HG02623 (cell line): ENCODE results near the gene DYDC1.
A peak's percentile ranks its signal among the peaks of the same experiment; 100 is the strongest.
"Not testable (repeated sequence)": the region's sequence is repeated elsewhere in the genome, so short reads cannot be mapped to it uniquely, and the experiment has no call there.

ENCODE experiments used
- ATAC-seq: cut with Tn5 transposase; IDR thresholded peaks from one replicate; pipeline ENCODE4 v1.9.1; 2021; ENCODE audit warnings: moderate library complexity; ENCODE audit not compliant: unreplicated experiment

Gene DYDC1

DNA sequence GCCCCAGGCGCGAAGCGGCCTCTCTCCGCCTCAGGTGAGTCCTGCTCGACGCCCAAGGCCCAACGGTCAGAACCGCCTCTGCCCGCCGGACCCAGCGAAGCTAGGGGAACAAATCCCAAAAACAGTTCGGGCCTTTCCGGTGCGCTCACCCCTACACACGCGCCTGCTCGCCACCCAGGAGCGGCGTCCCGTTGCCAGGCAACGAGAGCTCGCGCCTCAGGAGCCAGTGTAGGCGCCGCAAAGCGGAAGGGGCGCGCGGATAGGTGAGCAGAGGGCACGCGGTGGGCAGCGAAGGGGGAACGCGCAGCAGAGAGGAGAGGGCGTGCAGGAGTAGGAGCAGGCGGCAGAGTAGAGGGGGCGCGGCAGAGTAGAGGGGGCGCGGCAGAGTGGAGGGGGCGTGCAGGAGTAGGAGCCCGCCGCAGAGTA lies at the start of gene DYDC1, which contains the start of gene DYDC2:
Gene DYDC1, minus strand, starts transcription at position 193 of the 426 bp plus-strand sequence. CDS start 4,154 bp downstream, outside the sequence.
Gene DYDC2, plus strand, starts transcription at position 219 of the 426 bp plus-strand sequence. CDS start 5,663 bp downstream, outside the sequence.
- no peak for ATAC-seq

DNA sequence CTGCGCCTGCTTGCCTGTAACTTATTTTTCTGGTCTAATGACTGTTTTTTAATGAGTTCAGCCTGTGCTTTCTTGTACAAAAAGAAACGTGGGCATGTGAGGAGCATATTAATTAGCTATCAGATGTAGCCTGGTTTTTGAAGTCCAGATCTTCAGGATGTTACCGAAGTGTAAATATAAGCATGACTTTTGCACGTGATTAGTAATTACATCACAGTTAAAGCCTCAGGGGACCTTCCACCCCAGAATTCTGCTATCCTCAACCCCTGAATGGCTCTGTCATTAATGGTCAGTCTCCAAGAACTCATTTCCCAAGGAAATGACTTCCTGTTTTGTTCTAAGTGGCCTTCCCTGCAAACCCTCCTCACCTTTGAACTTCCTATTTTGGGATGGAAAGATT lies 49.6 kb upstream of the DYDC1 start:
- no peak for ATAC-seq

- no peak for ATAC-seq
Observed at GRCh38 chr10:80405626-80406025, 49.1 kb upstream of the DYDC1 start.

GRCh38 chr10:80405035-80405434 lies 48.5 kb upstream of the DYDC1 start:
- ATAC-seq = no peak

DNA sequence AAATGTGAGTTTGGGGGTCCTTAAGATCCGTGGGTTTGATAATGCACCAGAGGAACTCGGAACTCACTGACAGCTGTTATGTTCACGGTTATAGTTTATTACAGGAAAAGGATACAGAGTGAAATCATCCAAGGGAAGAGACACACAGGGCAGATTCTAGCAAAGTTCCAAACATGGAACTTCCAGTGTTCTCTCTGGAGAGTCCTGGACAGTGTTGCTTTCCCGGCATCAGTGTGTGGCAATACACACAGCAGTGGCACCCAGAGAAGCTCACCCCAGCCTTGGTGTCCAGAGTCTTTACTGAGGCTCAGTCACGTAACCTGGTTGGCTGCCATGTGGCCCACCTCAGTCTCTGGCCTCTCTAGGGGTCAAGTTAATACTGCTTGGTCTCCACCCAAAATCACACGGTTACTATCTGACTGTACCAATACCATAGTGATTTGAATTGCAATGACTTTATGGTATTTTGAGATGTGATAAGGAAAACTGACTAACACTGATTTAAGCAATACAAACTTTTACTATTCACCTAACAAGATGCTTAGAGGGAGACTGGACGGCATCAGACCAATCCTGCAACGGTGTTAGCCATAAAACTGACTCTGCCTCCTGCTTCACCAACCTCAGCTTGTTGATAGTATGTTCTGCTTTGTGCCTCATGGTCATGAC lies 43.7 kb upstream of the DYDC1 start:
- ATAC-seq = no peak

GRCh38 chr10:80397014-80397413 lies 40.5 kb upstream of the DYDC1 start:
- ATAC-seq = no peak

DNA sequence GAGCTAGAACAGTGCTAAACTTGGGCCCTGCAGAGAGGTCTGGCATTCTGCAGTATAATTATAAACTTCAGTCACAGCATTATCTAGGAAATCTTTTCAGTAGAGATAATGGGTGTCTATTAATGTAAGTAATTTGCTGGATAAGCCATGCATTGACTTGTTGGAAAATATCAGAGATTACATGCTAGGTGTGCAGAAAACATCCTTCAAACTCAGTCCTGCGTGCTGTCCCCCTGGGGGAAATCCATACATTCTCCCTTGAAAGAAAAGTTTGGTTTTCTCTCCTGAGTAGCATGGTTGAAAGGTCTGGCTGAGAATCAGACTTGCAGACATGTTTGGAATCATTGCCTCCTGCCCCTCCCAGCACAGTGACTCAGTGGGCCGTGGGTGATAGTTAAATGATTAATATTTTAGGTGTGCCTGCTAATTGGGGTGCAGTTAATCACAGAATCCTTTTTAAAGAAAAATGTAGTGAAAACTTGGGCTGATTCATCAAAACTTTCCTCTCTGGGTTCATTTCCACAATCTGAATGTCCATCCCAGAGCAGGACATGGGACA lies 37.9 kb upstream of the DYDC1 start:
- no peak for ATAC-seq

DNA sequence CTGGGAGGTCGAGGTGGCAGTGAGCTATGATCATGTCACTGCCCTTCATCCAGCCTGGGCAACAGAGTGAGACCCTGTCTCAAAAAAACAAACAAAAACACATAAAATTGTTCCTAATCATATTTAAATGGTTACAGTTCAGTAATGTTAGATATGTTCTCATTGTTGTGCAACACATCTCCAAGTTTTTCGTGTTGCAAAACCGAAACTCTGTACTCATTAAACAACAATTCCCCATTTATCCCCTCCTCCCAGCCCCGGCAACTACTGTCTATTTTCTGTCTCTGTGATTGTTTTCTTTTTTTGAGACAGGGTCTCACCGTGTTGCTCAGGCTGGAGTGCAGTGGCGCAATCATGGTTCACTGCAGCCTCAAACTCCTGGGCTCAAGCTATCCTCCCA lies 35.7 kb upstream of the DYDC1 start:
- no peak for ATAC-seq

DNA sequence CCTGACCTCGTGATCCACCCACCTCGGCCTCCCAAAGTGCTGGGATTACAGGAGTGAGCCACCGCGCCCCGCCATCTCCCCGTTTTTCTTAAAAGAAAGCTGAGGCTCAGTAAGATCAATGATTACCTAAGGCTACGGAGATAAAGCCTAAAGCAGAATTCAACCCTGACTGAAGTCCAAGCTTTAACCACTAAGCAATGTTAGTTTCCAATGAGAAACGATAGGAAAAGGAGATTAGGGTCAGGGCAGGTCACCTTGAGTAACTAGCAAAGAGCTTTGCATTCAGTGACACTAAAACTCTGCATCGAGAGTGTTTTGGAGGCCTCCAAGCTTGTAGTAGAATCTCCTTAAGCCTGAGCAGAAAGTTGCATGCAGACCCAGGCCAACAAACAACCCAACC lies 34.2 kb upstream of the DYDC1 start:
- ATAC-seq = no peak

GRCh38 chr10:80382989-80383388 lies 26.4 kb upstream of the DYDC1 start:
- peak; percentile 46 for ATAC-seq

GRCh38 chr10:80380185-80380584 lies 23.6 kb upstream of the DYDC1 start:
- no peak for ATAC-seq

DNA sequence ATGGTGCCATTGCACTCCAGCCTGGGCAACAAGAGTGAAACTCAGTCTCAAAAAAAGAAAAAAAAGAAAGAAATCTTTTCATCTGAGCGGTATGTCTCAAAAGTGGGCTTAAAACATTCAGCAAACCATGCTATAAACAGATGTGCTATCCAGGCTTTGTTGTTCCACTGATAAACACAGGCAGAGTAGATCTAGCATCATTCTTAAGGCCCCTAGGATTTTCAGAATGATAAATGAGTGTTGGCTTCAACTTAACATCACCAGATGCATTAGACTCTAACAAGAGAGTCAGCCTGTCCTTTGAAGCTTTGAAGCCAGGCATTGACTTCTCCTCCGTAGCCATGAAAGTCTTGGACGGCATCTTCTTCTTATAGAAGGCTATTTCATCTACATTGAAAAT lies 23.1 kb upstream of the DYDC1 start:
- ATAC-seq = no peak

GRCh38 chr10:80373502-80373901 lies 16.9 kb upstream of the DYDC1 start:
- ATAC-seq = no peak

DNA sequence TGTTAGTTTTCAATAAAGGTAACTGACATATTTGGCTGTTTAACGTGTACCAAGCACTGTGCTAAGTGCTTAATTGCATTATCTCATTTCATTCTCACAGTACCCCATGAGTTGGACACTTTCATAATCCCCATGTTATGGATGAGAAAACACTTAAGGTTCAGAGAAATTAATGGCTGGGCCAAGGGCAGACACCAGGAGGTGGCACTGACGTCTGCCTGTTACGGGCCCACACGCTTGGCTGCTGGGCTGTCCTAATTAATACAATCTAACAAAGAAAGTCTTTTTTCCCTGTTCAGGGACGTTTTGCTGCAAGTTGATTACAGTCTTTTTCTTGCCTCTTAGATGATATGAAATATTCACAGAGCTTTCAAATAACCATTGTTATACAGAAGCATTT lies 16.1 kb upstream of the DYDC1 start:
- no peak for ATAC-seq

DNA sequence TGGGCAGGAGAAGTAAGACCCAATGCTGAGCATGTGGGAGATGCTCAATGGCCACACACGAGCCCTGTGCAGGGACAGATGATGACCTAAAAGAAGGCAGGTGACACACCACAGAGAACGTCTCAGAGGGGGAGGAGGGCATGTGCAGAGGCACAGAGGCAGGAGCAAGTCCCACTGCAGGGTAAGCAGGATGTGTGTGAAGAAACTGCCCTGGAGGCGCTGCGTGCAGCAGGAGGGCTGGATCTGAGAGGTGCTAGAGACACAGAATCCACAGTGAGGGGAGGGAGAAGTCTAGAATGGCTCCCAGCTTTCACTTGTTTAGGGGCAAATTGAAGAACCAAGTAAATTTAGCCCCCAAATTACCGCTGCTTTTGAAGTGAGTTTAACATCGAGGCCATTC lies 14.9 kb upstream of the DYDC1 start:
- ATAC-seq = no peak

- no peak for ATAC-seq
Observed at GRCh38 chr10:80365510-80365909, 9.0 kb upstream of the DYDC1 start.

DNA sequence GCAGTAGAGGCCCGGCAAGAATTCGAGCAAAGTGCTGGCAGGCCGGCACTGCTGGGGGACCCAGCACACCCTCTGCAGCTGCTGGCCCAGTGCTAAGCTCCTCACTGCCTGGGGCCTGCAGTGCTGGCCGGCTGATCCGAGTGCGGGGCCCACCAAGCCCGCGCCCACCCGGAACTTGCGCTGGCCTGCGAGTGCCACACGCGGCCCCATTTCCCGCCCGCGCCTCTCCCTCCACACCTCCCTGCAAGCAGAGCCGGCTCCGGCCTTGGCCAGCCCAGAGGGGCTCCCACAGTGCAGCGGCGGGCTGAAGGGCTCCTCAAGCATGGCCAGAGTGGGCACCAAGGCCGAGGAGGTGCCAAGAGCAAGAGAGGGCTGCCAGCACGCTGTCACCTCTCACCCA lies 3.1 kb upstream of the DYDC1 start:
- no peak for ATAC-seq

DNA sequence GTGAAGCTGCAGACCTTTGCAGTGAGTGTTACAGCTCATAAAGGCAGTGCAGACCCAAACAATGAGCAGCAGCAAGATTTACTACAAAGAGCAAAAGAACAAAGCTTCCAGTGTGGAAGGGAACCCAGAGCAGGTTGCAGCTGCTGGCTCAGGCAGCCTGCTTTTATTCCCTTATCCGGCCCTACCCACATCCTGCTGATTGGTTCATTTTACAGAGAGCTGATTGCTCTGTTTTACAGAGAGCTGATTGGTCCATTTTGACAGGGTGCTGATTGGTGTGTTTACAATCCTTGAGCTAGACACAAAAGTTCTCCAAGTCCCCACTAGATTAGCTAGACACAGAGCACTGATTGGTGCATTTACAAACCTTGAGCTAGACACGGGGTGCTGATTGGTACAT lies 2.4 kb upstream of the DYDC1 start:
- not testable (repeated sequence) for ATAC-seq

GRCh38 chr10:80357851-80358125 lies 1.2 kb upstream of the DYDC1 start:
- no peak for ATAC-seq

DNA sequence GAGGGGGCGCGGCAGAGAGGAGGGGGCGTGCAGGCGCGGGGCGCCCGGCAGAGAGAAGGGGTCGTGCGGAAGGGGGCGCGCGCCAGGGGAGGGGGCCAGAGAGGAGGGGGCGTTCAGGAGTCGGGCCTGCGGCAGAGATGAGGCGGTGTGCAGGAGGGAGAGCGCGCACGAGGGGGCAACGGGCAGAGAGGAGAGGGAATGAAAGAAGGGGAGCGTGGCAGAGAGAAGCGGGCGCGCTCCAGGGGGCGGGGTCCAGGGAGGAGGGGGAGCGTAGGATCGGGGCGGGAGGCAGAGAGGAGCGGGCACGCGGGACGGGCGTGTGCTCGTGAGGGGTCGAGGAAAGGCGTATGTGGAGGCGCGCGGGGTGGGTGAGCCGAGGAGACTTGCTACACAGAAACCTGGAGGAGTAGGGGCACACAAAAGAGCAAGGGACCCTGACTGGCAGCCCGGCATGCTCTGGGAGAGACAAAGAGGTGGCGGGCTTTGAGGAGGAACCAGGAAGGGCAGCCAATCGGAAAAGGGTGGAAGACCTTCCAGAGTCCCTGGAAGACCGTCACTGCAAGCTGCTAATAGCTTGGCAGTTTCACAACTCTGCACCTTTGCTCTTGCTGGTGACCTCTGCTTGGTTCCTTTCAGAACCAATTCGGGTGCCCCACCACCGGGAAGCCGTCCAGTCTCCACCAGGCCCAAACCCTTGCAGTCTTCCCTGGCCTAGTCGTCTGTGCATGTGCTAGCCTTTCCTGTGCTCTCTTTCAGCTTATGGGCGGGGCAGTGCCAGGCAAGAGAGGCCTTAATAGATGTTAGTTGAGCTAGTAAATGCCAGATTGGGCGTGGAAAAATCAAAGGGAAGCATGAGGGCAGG lies 665 bp upstream of the DYDC1 start:
- no peak for ATAC-seq

- no peak for ATAC-seq
Observed at GRCh38 chr10:80351220-80351619, 5.3 kb downstream of the DYDC1 start.

GRCh38 chr10:80350251-80350650 lies 6.3 kb downstream of the DYDC1 start:
- no peak for ATAC-seq
